PC-9 (cell line): ENCODE data around the gene DNAH14. TPM values are rescaled to one million over a fixed set of nuclear protein-coding genes. Genes with fewer than 3 reads are reported as not detected.
"Not testable (repeated sequence)": the region's sequence is repeated elsewhere in the genome, so short reads cannot be mapped to it uniquely, and the experiment has no call there.

Experiments
- BruUV-seq: library from RNA; stranded (reverse); fragments of 400-500 nt; replicated peaks from 2 replicates; lab custom pipeline; 2021; lab: Mats Ljungman, UMichigan
- CTCF ChIA-PET: fragments of 300-600 bp; sonication (Branson Sonifier 250); formaldehyde crosslinking; loops from one replicate; lab custom pipeline; 2022; ENCODE audit warnings: antibody characterized with exemption; lab: Charles Lee
- POLR2A ChIA-PET: fragments of 300-600 bp; sonication (Branson Sonifier 250); formaldehyde crosslinking; loops from one replicate; lab custom pipeline; 2022; ENCODE audit warnings: antibody characterized with exemption; ENCODE audit not compliant: unreplicated experiment; lab: Charles Lee
- DNase-seq, 2 experiments: peaks; one replicate each; pipeline versions ENCODE4 v3.0.0 to v3.0.0-alpha.2; 2015 to 2022; ENCODE audit warnings: mixed read lengths in 1 of 2
- H2AFZ ChIP-seq: fragments of 200-600 bp; sonication (generic); 2 replicates; pipeline ENCODE4 v1.8.1; 2017; ENCODE audit warnings: antibody characterized with exemption
- H3F3A ChIP-seq: fragments of 200-600 bp; sonication (generic); 2 replicates; pipeline ENCODE4 v1.8.1; 2017; ENCODE audit warnings: antibody characterized with exemption, mild to moderate bottlenecking, low read depth; ENCODE audit not compliant: insufficient read depth
- H3K27ac ChIP-seq: fragments of 200-600 bp; sonication (generic); 2 replicates; pipeline ENCODE4 v1.6.1; 2016; ENCODE audit warnings: mixed run types
- H3K27me3 ChIP-seq: fragments of 200-600 bp; sonication (generic); 2 replicates; pipeline ENCODE4 v1.6.1; 2016; ENCODE audit warnings: low read depth, mixed run types; ENCODE audit not compliant: insufficient read depth
- H3K36me3 ChIP-seq: fragments of 200-600 bp; sonication (generic); 2 replicates; pipeline ENCODE4 v1.6.1; 2016; ENCODE audit warnings: low read depth, mixed run types
- H3K4me1 ChIP-seq: fragments of 200-600 bp; sonication (generic); replicated peaks from 2 replicates; pipeline ENCODE4 v1.6.1; 2016; ENCODE audit warnings: mixed run types; ENCODE audit not compliant: insufficient read depth
- H3K4me2 ChIP-seq: fragments of 200-600 bp; sonication (generic); 2 replicates; pipeline ENCODE4 v1.6.1; 2017; ENCODE audit warnings: mixed run types
- H3K4me3 ChIP-seq: fragments of 200-600 bp; sonication (generic); 2 replicates; pipeline ENCODE4 v1.6.1; 2016; ENCODE audit warnings: mixed run types
- H3K79me2 ChIP-seq: fragments of 200-600 bp; sonication (generic); 2 replicates; pipeline ENCODE4 v1.6.1; 2017; ENCODE audit warnings: low read depth, mixed run types
- H3K9me2 ChIP-seq: fragments of 200-600 bp; sonication (generic); 2 replicates; pipeline ENCODE4 v1.8.1; 2017; ENCODE audit warnings: mild to moderate bottlenecking; ENCODE audit not compliant: insufficient read depth
- H3K9me3 ChIP-seq: fragments of 200-600 bp; sonication (generic); 2 replicates; pipeline ENCODE4 v1.8.1; 2016; ENCODE audit warnings: low read depth; ENCODE audit not compliant: insufficient read depth
- H4K20me1 ChIP-seq: fragments of 200-600 bp; sonication (generic); 2 replicates; pipeline ENCODE4 v1.8.1; 2017; ENCODE audit not compliant: insufficient read depth
- EZH2 ChIP-seq: fragments of 200-600 bp; sonication (generic); IDR thresholded peaks from 2 replicates; pipeline ENCODE4 v1.8.0; 2017; ENCODE audit warnings: antibody characterized with exemption, low read depth
- intact Hi-C: fragments of 100-400 bp; cut with micrococcal nuclease; formaldehyde crosslinking; loops from one replicate; pipeline ENCODE4 v1.10.0; 2022; ENCODE audit not compliant: unreplicated experiment
- total RNA-seq: library from RNA; stranded (reverse); gene quantifications from 2 replicates; pipeline ENCODE4 v1.2.3, GENCODE V29; 2021
- TF ChIP-seq, protein P1 (sequence below): fragments of 200-600 bp; sonication (generic); conservative IDR thresholded peaks from 2 replicates; pipeline ENCODE4 v1.6.1; 2017; ENCODE audit warnings: mixed run types, antibody characterized with exemption, mild to moderate bottlenecking, moderate library complexity

Gene DNAH14
- total RNA-seq, 1 experiment from 2014 or later, result 48.8 TPM

DNA sequence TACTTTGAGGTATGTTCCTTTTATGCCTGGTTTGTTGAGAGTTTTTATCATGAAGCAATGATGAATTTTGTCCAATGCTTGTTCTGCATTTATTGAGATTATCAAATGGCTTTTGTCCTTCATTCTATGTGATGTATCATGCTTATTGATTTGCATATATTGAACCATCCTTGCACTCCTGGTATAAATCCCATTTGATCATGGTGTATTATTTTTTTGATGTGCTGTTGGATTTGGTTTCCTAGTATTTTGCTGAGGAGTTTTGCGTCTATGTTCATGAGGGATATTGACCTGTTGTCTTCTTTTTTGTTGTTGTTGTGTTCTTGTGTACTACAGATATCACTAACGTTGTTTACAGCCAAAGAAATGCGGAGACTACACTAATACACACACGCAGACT lies 4.1 kb downstream of the DNAH14 start:
- no TSS peak for BruUV-seq
- H3K27me3 ChIP-seq, result no peaks in the 10 kb centered on the region
- no peak overlapping the region for H2AFZ ChIP-seq
- no peak overlapping the region for H3K4me2 ChIP-seq
- CTCF ChIA-PET, result no interaction called here
- peaks cover 15% of the 10 kb centered on the region; the same call in 1 of the 2 replicates for H3K36me3 ChIP-seq
- TF ChIP-seq, protein P1, sequence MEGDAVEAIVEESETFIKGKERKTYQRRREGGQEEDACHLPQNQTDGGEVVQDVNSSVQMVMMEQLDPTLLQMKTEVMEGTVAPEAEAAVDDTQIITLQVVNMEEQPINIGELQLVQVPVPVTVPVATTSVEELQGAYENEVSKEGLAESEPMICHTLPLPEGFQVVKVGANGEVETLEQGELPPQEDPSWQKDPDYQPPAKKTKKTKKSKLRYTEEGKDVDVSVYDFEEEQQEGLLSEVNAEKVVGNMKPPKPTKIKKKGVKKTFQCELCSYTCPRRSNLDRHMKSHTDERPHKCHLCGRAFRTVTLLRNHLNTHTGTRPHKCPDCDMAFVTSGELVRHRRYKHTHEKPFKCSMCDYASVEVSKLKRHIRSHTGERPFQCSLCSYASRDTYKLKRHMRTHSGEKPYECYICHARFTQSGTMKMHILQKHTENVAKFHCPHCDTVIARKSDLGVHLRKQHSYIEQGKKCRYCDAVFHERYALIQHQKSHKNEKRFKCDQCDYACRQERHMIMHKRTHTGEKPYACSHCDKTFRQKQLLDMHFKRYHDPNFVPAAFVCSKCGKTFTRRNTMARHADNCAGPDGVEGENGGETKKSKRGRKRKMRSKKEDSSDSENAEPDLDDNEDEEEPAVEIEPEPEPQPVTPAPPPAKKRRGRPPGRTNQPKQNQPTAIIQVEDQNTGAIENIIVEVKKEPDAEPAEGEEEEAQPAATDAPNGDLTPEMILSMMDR, result no peak
- TF ChIP-seq EZH2, result no peak
- H3K9me3 ChIP-seq, result peaks cover 42% of the 10 kb centered on the region
- 0 out of 2 replicates have a peak, but pooled peaks cover 1% of the 10 kb centered on the region for H4K20me1 ChIP-seq
- H3K4me3 ChIP-seq, result no peak overlapping the region
- no peak overlapping the region for H3K27ac ChIP-seq
- H3K4me1 ChIP-seq, result peaks cover 6% of the 10 kb centered on the region
- H3K79me2 ChIP-seq, result peaks cover 49% of the 10 kb centered on the region
- POLR2A ChIA-PET, result no interaction called here
- no peak for DNase-seq
- H3F3A ChIP-seq, result no peaks in the 10 kb centered on the region
- no peaks in the 10 kb centered on the region for H3K9me2 ChIP-seq
- intact Hi-C loops, result no loop called here

DNA sequence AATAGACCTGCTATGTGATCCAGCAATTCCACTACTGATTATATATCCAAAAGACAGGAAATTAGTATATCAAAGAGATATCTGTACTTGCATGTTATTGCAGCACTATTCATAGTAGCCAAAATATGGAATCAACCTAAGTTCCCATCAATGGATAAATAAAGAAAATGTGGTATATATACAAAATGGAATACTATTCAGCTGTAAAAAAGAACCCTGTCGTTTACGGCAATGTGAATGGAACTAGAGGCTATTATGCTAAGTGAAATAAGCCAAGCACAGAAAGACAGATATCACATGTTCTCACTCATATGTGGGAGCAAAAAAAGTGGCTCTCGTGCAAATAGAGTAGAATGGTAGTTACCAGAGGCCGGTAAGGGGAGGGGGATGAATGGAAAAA lies 9.2 kb downstream of the DNAH14 start:
- peaks cover 6% of the 10 kb centered on the region; the same call in 1 of the 2 replicates for H3K36me3 ChIP-seq
- TF ChIP-seq, protein P1, result no peak
- TF ChIP-seq EZH2, result no peak
- H3F3A ChIP-seq, result no peaks in the 10 kb centered on the region
- H3K79me2 ChIP-seq, result peaks cover 28% of the 10 kb centered on the region
- POLR2A ChIA-PET, result no interaction called here
- BruUV-seq, result no TSS peak
- no peak overlapping the region for H3K4me2 ChIP-seq
- H3K9me3 ChIP-seq, result peaks cover 20% of the 10 kb centered on the region
- H2AFZ ChIP-seq, result no peak overlapping the region
- H3K4me1 ChIP-seq, result no peaks in the 10 kb centered on the region
- no peaks in the 10 kb centered on the region for H3K9me2 ChIP-seq
- CTCF ChIA-PET, result no interaction called here
- H3K27me3 ChIP-seq, result no peaks in the 10 kb centered on the region
- H3K4me3 ChIP-seq, result no peak overlapping the region
- intact Hi-C loops, result no loop called here
- H4K20me1 ChIP-seq, result 0 out of 2 replicates have a peak, but pooled peaks cover 4% of the 10 kb centered on the region
- H3K27ac ChIP-seq, result no peak overlapping the region
- DNase-seq, result no peak

GRCh38 chr1:224939844-224940425 lies 10.5 kb downstream of the DNAH14 start:
- peaks cover 8% of the 10 kb centered on the region for H3K9me3 ChIP-seq
- DNase-seq, result no peak

DNA sequence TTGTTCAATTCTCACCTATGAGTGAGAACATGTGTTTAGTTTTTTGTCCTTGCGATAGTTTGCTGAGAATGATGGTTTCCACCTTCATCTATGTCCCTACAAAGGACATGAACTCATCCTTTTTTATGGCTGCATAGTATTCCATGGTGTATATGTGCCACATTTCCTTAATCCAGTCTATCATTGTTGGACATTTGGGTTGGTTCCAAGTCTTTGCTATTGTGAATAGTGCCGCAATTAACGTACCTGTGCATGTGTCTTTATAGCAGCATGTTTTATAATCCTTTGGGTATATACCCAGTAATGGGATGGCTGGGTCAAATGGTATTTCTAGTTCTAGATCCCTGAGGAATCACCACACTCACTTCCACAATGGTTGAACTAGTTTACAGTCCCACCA lies 11.3 kb downstream of the DNAH14 start:
- CTCF ChIA-PET, H4K20me1 ChIP-seq, H3K4me3 ChIP-seq, H3K27me3 ChIP-seq, H3K36me3 ChIP-seq, H2AFZ ChIP-seq, H3K4me2 ChIP-seq, intact Hi-C loops, BruUV-seq, DNase-seq, H3K27ac ChIP-seq, H3K9me3 ChIP-seq, H3F3A ChIP-seq, H3K4me1 ChIP-seq, H3K9me2 ChIP-seq, POLR2A ChIA-PET: not testable (repeated sequence)
- H3K79me2 ChIP-seq, result peaks cover 16% of the 10 kb centered on the region; the same call in 1 of the 2 replicates

More at GRCh38 chr1:224939844-224940425, 10.5 kb downstream of the DNAH14 start:
- Histone ChIP-seq H3F3A (no peaks in the 10 kb centered on the region), H3K4me2 (no peak overlapping the region), H3K9me2 (no peaks in the 10 kb centered on the region), H3K27me3 (no peaks in the 10 kb centered on the region), H3K4me1 (no peaks in the 10 kb centered on the region), H3K36me3 (no peaks in the 10 kb centered on the region), H3K4me3 (no peak overlapping the region), H2AFZ (no peak overlapping the region), H3K79me2 (peaks cover 16% of the 10 kb centered on the region; the same call in 1 of the 2 replicates), H4K20me1 (0 out of 2 replicates have a peak, but pooled peaks cover 4% of the 10 kb centered on the region), H3K27ac (no peak overlapping the region)
- POLR2A ChIA-PET, result no interaction called here
- CTCF ChIA-PET, result no interaction called here
- intact Hi-C loops, result no loop called here
- no TSS peak for BruUV-seq
- TF ChIP-seq, protein P1, result no peak
- TF ChIP-seq EZH2, result no peak

DNA sequence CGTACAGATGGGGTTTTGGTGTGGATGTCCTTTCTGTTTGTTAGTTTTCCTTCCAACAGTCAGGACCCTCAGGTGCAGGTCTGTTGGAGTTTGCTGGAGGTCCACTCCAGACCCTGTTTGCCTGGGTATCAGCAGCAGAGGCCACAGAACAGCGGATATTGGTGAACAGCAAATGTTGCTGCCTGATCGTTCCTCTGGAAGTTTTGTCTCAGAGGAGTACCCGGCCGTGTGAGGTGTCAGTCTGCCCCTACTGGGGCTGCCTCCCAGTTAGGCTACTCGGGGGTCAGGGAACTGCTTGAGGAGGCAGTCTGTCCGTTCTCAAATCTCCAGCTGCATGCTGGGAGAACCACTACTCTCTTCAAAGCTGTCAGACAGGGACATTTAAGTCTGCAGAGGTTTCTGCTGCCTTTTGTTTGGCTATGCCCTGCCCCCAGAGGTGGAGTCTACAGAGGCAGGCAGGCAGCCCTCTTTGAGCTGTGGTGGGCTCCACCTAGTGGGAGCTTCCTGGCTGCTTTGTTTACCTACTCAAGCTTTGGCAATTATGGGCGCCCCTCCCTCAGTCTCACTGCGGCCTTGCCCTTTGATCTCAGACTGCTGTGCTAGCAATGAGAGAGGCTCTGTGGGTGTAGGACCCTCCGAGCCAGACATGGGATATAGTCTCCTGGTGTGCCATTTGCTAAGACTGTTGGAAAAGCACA lies 16.3 kb downstream of the DNAH14 start:
- DNase-seq, H3K4me3 ChIP-seq, H3K4me2 ChIP-seq, POLR2A ChIA-PET, H4K20me1 ChIP-seq, H3K36me3 ChIP-seq, BruUV-seq, H3K27ac ChIP-seq, intact Hi-C loops, CTCF ChIA-PET, H3K9me3 ChIP-seq, H3F3A ChIP-seq, H2AFZ ChIP-seq, H3K4me1 ChIP-seq, H3K9me2 ChIP-seq, H3K27me3 ChIP-seq: not testable (repeated sequence)
- H3K79me2 ChIP-seq, result peaks cover 14% of the 10 kb centered on the region; the same call in 1 of the 2 replicates
